SK-N-SH treated with all-trans-retinoic acid at 6 μM for 48 hours (cell line): ENCODE measurements around the gene HS3ST4.

Experiments
- ATAC-seq: fragments of 200-7000 bp; cut with Tn5 transposase; 3 replicates; pipeline ENCODE4 v1.9.1; 2020; ENCODE audit warnings: mild to moderate bottlenecking, moderate library complexity
- ARNTL ChIP-seq: fragments of 450-650 bp; formaldehyde crosslinking; IDR thresholded peaks from 2 replicates; pipeline ENCODE4 v1.5.0; 2020; ENCODE audit warnings: low read depth, mild to moderate bottlenecking, moderate library complexity, borderline replicate concordance
- BACH2 ChIP-seq: fragments of 250-450 bp; sonication (Bioruptor Pico); IDR thresholded peaks from 2 replicates; pipeline ENCODE4 v1.9.0; 2021; ENCODE audit warnings: mild to moderate bottlenecking, borderline replicate concordance
- CREB5 ChIP-seq: fragments of 250-450 bp; sonication (Bioruptor Pico); IDR thresholded peaks from 2 replicates; pipeline ENCODE4 v1.5.1; 2020; ENCODE audit warnings: low read depth, mild to moderate bottlenecking, moderate library complexity
- CSDC2 ChIP-seq: fragments of 250-450 bp; sonication (Bioruptor Pico); IDR thresholded peaks from 2 replicates; pipeline ENCODE4 v1.5.0; 2020; ENCODE audit warnings: mild to moderate bottlenecking, moderate library complexity
- ESRRG ChIP-seq: fragments of 250-450 bp; sonication (Bioruptor Pico); IDR thresholded peaks from 2 replicates; pipeline ENCODE4 v1.6.1; 2021; ENCODE audit warnings: mild to moderate bottlenecking
- GLIS3 ChIP-seq: fragments of 250-450 bp; sonication (Bioruptor Pico); IDR thresholded peaks from 2 replicates; pipeline ENCODE4 v1.5.0; 2020; ENCODE audit warnings: mild to moderate bottlenecking, moderate library complexity
- OSR1 ChIP-seq: fragments of 250-450 bp; sonication (Bioruptor Pico); IDR thresholded peaks from 2 replicates; pipeline ENCODE4 v1.8.0; 2022; ENCODE audit warnings: moderate library complexity, mild to moderate bottlenecking, inconsistent platforms
- PATZ1 ChIP-seq: fragments of 250-450 bp; sonication (Bioruptor Pico); IDR thresholded peaks from 2 replicates; pipeline ENCODE4 v1.8.0; 2020; ENCODE audit warnings: mild to moderate bottlenecking, moderate library complexity, borderline replicate concordance
- RARB ChIP-seq: fragments of 250-450 bp; sonication (Bioruptor Pico); IDR thresholded peaks from 2 replicates; pipeline ENCODE4 v1.8.0; 2021; ENCODE audit warnings: mild to moderate bottlenecking, moderate library complexity
- SNAI2 ChIP-seq: fragments of 250-450 bp; sonication (Bioruptor Pico); IDR thresholded peaks from 2 replicates; pipeline ENCODE4 v1.5.0; 2020; ENCODE audit warnings: mild to moderate bottlenecking, moderate library complexity
- TCF4 ChIP-seq: fragments of 250-450 bp; sonication (Bioruptor Pico); IDR thresholded peaks from 2 replicates; pipeline ENCODE4 v1.8.0; 2021; ENCODE audit warnings: mild to moderate bottlenecking, moderate library complexity, borderline replicate concordance
- TOX ChIP-seq: fragments of 250-450 bp; sonication (Bioruptor Pico); IDR thresholded peaks from 2 replicates; pipeline ENCODE4 v1.8.0; 2021; ENCODE audit warnings: mild to moderate bottlenecking, moderate library complexity, borderline replicate concordance
- TSHZ2 ChIP-seq: fragments of 250-450 bp; sonication (Bioruptor Pico); IDR thresholded peaks from 2 replicates; pipeline ENCODE4 v1.5.0; 2020; ENCODE audit warnings: mild to moderate bottlenecking, moderate library complexity
- ZC3H10 ChIP-seq: fragments of 250-450 bp; sonication (Bioruptor Pico); IDR thresholded peaks from 2 replicates; pipeline ENCODE4 v1.5.1; 2021; ENCODE audit warnings: mild to moderate bottlenecking, moderate library complexity
- ZFP3 ChIP-seq: fragments of 250-450 bp; sonication (Bioruptor Pico); IDR thresholded peaks from 2 replicates; pipeline ENCODE4 v1.5.0; 2020; ENCODE audit warnings: mild to moderate bottlenecking, moderate library complexity
- ZFP30 ChIP-seq: fragments of 450-650 bp; formaldehyde crosslinking; IDR thresholded peaks from 2 replicates; pipeline ENCODE4 v1.5.0; 2022; ENCODE audit warnings: mild to moderate bottlenecking, moderate library complexity
- ZNF565 ChIP-seq: fragments of 450-650 bp; formaldehyde crosslinking; conservative IDR thresholded peaks from 2 replicates; pipeline ENCODE4 v1.5.0; 2020; ENCODE audit warnings: low read depth, mild to moderate bottlenecking, moderate library complexity
- ZNF70 ChIP-seq: fragments of 450-650 bp; formaldehyde crosslinking; IDR thresholded peaks from 2 replicates; pipeline ENCODE4 v1.5.0; 2020; ENCODE audit warnings: mild to moderate bottlenecking, moderate library complexity
- ZNF8 ChIP-seq: fragments of 450-650 bp; formaldehyde crosslinking; IDR thresholded peaks from 2 replicates; pipeline ENCODE4 v1.5.0; 2020; ENCODE audit warnings: mild to moderate bottlenecking, moderate library complexity
- TF ChIP-seq, protein P1 (sequence below): fragments of 250-450 bp; sonication (Bioruptor Pico); IDR thresholded peaks from 2 replicates; pipeline ENCODE4 v1.5.1; 2021; ENCODE audit warnings: mild to moderate bottlenecking, moderate library complexity
- TF ChIP-seq, protein P2 (sequence below): fragments of 250-450 bp; sonication (Bioruptor Pico); IDR thresholded peaks from 2 replicates; pipeline ENCODE4 v1.8.0; 2021; ENCODE audit warnings: low read depth, mild to moderate bottlenecking, moderate library complexity, borderline replicate concordance

Gene HS3ST4

GRCh38 chr16:25799816-25800215 lies 108.1 kb downstream of the HS3ST4 start:
- TF ChIP-seq PATZ1 (CRISPR knock-in tag) (no peak), ESRRG (CRISPR knock-in tag) (no peak), ZFP3 (CRISPR knock-in tag) (no peak), ZNF70 (CRISPR knock-in tag) (no peak), BACH2 (CRISPR knock-in tag) (no peak), ZFP30 (CRISPR knock-in tag) (no peak), RARB (CRISPR knock-in tag) (no peak), TSHZ2 (CRISPR knock-in tag) (no peak), ZC3H10 (CRISPR knock-in tag) (no peak), ZNF8 (CRISPR knock-in tag) (no peak), ZNF565 (CRISPR knock-in tag) (no peak), CSDC2 (CRISPR knock-in tag) (no peak), CREB5 (CRISPR knock-in tag) (no peak), SNAI2 (CRISPR knock-in tag) (no peak), GLIS3 (CRISPR knock-in tag) (no peak), ARNTL (no peak)
- TF ChIP-seq, protein P1, sequence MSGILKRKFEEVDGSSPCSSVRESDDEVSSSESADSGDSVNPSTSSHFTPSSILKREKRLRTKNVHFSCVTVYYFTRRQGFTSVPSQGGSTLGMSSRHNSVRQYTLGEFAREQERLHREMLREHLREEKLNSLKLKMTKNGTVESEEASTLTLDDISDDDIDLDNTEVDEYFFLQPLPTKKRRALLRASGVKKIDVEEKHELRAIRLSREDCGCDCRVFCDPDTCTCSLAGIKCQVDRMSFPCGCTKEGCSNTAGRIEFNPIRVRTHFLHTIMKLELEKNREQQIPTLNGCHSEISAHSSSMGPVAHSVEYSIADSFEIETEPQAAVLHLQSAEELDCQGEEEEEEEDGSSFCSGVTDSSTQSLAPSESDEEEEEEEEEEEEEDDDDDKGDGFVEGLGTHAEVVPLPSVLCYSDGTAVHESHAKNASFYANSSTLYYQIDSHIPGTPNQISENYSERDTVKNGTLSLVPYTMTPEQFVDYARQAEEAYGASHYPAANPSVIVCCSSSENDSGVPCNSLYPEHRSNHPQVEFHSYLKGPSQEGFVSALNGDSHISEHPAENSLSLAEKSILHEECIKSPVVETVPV (CRISPR knock-in tag): no peak
- TF ChIP-seq, protein P2, sequence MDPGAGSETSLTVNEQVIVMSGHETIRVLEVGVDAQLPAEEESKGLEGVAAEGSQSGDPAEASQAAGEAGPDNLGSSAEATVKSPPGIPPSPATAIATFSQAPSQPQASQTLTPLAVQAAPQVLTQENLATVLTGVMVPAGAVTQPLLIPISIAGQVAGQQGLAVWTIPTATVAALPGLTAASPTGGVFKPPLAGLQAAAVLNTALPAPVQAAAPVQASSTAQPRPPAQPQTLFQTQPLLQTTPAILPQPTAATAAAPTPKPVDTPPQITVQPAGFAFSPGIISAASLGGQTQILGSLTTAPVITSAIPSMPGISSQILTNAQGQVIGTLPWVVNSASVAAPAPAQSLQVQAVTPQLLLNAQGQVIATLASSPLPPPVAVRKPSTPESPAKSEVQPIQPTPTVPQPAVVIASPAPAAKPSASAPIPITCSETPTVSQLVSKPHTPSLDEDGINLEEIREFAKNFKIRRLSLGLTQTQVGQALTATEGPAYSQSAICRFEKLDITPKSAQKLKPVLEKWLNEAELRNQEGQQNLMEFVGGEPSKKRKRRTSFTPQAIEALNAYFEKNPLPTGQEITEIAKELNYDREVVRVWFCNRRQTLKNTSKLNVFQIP (CRISPR knock-in tag): no peak
- ATAC-seq: no peak

- ATAC-seq: no peak
- TF ChIP-seq, protein P2 (CRISPR knock-in tag): no peak
- TF ChIP-seq CREB5 (CRISPR knock-in tag) (no peak), TOX (CRISPR knock-in tag) (no peak), ZFP30 (CRISPR knock-in tag) (no peak), OSR1 (CRISPR knock-in tag) (no peak), ZFP3 (CRISPR knock-in tag) (no peak), ZC3H10 (CRISPR knock-in tag) (no peak), ZNF8 (CRISPR knock-in tag) (no peak), TCF4 (CRISPR knock-in tag) (no peak), ZNF565 (CRISPR knock-in tag) (no peak), ESRRG (CRISPR knock-in tag) (no peak), GLIS3 (CRISPR knock-in tag) (no peak)
- TF ChIP-seq, protein P1 (CRISPR knock-in tag): no peak
Observed at GRCh38 chr16:25812215-25812614, 120.5 kb downstream of the HS3ST4 start.
